Measurements from ENCODE around the gene GPR78.

Gene GPR78

DNA sequence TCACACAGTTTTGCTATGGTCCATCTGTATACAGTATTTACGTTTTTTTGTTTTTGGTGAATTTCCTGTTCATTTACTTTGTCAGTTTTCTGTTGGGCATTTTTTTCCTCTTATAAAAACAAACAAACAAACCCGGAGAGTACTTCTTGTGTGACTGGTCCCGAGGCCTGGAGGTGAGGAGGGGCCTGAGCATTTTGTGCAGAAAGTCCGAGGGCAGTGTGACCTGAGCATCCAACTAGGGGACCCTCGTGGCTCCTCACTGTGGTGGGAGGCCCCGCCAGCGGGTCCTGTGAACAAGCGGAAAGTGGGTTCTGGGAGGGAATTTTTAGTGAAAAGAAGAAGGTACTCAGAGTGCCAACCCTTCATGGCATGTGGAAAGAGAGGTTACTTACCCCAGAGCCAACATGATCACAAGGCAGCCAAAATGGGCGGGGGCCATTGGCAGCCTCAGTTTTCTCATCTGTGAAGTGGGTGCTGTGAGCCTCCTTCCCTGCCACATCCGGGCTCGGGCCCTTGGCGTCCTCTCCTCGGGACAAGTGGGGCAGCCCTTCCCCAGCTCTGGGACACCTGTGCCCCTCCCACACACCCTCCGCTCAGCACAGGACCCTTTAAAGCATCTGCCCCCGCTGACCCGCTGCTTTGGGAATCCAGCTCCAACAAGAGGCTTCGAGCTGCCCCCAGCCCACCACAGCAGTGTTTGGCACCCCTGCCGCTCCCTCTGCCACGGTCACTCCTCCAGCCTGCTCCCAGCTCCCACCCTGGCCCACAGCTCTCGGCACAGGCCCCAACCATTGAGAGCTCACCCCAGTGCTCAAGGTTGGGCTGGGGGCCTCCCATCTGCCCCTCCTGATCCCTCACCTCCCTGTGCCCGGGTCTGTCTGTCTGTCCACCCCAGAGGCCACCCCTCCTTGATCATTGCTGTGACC is 22.8 kb upstream of the GPR78 start:
- Histone ChIP-seq H3K27me3 (ENCODE audit: insufficient read depth, low read depth) (no peaks in the 10 kb centered on the region), H3K4me3 (IDR thresholded peaks at IDR 0.05; ENCODE audit: insufficient read depth, low read depth, low read length) (no peak overlapping the region), H3K27ac (no peak overlapping the region), H3K36me3 (ENCODE audit: insufficient read depth) (no peaks in the 10 kb centered on the region), H3K9ac (no peak overlapping the region), H3K4me1 (ENCODE audit: low read depth, poor library complexity, severe bottlenecking) (no peaks in the 10 kb centered on the region), H3K79me2 (ENCODE audit: insufficient read depth, low read depth) (no peaks in the 10 kb centered on the region), H4K20me1 (ENCODE audit: insufficient read depth) (no peaks in the 10 kb centered on the region), H2AFZ (ENCODE audit: low read depth) (no peak overlapping the region), H3K4me2 (no peak overlapping the region)
- TF ChIP-seq, protein P1, sequence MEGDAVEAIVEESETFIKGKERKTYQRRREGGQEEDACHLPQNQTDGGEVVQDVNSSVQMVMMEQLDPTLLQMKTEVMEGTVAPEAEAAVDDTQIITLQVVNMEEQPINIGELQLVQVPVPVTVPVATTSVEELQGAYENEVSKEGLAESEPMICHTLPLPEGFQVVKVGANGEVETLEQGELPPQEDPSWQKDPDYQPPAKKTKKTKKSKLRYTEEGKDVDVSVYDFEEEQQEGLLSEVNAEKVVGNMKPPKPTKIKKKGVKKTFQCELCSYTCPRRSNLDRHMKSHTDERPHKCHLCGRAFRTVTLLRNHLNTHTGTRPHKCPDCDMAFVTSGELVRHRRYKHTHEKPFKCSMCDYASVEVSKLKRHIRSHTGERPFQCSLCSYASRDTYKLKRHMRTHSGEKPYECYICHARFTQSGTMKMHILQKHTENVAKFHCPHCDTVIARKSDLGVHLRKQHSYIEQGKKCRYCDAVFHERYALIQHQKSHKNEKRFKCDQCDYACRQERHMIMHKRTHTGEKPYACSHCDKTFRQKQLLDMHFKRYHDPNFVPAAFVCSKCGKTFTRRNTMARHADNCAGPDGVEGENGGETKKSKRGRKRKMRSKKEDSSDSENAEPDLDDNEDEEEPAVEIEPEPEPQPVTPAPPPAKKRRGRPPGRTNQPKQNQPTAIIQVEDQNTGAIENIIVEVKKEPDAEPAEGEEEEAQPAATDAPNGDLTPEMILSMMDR (conservative IDR thresholded peaks at IDR 0.05; ENCODE audit: low read depth, low read length): no peak

DNA sequence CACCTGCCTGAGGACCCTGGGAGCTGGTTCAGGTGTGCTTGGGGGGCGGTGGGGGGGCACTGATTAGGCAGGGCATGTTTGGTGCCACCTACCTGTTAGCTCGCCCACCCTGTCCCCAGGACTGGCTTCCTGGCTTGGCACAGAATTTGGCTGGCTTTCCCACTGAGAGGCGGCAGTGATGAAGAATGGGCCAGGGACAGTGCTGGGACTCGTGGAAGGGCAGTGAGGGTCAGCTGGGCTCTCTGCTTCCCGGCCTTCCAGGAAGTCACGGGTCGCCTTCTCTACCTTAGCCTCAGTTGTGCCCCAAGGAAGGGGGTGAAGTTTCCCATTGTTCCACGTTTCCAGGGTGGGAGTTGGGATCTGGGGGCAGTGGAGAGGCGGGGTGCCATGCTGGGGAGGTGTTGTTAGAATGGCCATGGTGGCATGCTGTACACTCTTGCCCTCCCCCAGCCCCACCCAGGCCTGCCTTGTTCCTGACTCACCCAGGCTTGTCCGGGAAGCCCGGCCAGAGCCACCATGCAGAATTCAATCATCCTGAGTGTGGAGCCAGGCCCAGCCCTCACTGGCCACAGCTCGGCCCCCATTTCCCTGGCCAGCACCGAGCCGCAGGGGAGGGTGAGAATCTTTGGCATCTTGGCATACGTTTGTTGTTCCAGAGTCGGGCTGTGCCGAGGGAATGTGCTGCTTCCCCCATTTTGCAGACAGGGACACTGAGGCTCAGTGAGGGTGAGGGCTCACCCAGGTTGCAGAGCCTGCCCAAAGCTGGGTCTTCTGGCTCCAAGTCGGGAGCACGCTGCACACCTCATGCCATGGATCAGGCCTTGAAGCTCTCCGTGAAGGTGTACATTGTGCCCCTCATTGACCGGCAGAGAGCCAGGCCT is 21.9 kb upstream of the GPR78 start:
- H3K4me2 ChIP-seq: no peak overlapping the region
- no peaks in the 10 kb centered on the region for H3K36me3 ChIP-seq (ENCODE audit: insufficient read depth)
- no peak overlapping the region for H3K4me3 ChIP-seq (IDR thresholded peaks at IDR 0.05; ENCODE audit: insufficient read depth, low read depth, low read length)
- no peaks in the 10 kb centered on the region for H3K27me3 ChIP-seq (ENCODE audit: insufficient read depth, low read depth)
- H3K4me1 ChIP-seq (ENCODE audit: low read depth, poor library complexity, severe bottlenecking): no peaks in the 10 kb centered on the region
- no peaks in the 10 kb centered on the region for H3K79me2 ChIP-seq (ENCODE audit: insufficient read depth, low read depth)
- no peak overlapping the region for H2AFZ ChIP-seq (ENCODE audit: low read depth)
- H3K9ac ChIP-seq: no peak overlapping the region
- H3K27ac ChIP-seq: no peak overlapping the region
- TF ChIP-seq, protein P1 (conservative IDR thresholded peaks at IDR 0.05; ENCODE audit: low read depth, low read length): no peak
- H4K20me1 ChIP-seq (ENCODE audit: insufficient read depth): no peaks in the 10 kb centered on the region

DNA sequence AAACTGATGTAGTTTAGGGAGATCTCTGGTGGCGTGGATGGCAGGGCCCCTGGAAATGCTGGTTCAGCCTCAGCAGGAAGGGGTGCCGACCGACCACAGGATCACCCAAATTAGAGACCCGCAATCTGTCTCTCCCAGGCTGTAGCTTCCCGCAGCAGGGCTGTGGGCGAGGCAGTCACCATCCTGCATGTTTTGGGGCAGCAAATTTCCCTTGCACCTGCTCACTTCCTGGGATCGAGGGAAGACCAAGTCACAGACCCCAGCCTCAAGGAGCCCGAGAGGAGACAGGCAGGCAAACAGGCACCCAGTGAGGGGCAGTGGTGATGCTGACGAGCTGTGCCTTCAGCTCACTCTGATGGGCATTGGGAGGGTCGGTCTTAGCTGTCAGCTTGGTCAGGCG is 21.2 kb upstream of the GPR78 start:
- H3K27me3 ChIP-seq (ENCODE audit: insufficient read depth, low read depth): no peaks in the 10 kb centered on the region
- TF ChIP-seq, protein P1 (conservative IDR thresholded peaks at IDR 0.05; ENCODE audit: low read depth, low read length): no peak
- no peaks in the 10 kb centered on the region for H3K36me3 ChIP-seq (ENCODE audit: insufficient read depth)
- no peaks in the 10 kb centered on the region for H4K20me1 ChIP-seq (ENCODE audit: insufficient read depth)
- no peaks in the 10 kb centered on the region for H3K79me2 ChIP-seq (ENCODE audit: insufficient read depth, low read depth)
- no peak overlapping the region for H2AFZ ChIP-seq (ENCODE audit: low read depth)
- no peak overlapping the region for H3K27ac ChIP-seq
- no peak overlapping the region for H3K4me2 ChIP-seq
- no peak overlapping the region for H3K9ac ChIP-seq
- H3K4me1 ChIP-seq (ENCODE audit: low read depth, poor library complexity, severe bottlenecking): no peaks in the 10 kb centered on the region
- H3K4me3 ChIP-seq (IDR thresholded peaks at IDR 0.05; ENCODE audit: insufficient read depth, low read depth, low read length): no peak overlapping the region

DNA sequence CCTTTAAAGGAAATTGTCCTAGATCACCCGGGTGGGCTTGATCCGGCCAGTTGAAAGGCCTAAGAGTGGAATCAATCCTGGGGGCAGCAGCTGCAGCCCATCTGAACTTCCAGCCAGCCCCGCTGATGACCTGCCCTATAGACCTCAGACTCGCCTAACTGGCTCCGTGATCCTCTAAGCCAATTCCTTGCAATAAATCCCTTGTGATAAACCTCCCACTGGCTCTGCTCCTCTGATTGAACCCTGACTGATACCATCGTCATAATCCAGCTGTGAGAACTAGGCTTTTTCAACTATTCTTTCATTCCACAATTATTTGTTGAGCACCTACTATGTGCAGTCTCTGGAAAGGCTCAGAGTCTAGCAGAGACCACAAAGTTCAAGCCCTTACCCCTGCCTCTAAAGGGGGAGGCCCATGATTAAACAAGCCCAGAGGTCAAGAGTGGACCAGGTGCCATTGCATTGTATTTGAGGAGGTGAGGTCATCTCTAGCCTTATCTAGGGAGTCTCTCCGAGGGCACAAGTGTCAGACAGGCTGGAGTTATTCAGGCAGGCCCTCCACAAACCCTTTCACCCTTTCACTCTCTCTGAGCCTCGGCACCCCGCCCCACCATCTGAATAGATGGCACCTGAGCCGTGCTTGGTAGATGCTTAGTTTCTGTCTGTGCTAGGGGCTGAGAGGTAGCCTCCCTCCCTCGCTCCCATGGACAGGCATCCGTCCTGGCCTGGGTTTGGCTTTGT is 20.5 kb upstream of the GPR78 start:
- H2AFZ ChIP-seq (ENCODE audit: low read depth): no peak overlapping the region
- H3K36me3 ChIP-seq (ENCODE audit: insufficient read depth): no peaks in the 10 kb centered on the region
- no peak overlapping the region for H3K27ac ChIP-seq
- H3K4me3 ChIP-seq (IDR thresholded peaks at IDR 0.05; ENCODE audit: insufficient read depth, low read depth, low read length): no peak overlapping the region
- no peak overlapping the region for H3K9ac ChIP-seq
- H4K20me1 ChIP-seq (ENCODE audit: insufficient read depth): no peaks in the 10 kb centered on the region
- TF ChIP-seq, protein P1 (conservative IDR thresholded peaks at IDR 0.05; ENCODE audit: low read depth, low read length): no peak
- no peak overlapping the region for H3K4me2 ChIP-seq
- no peaks in the 10 kb centered on the region for H3K4me1 ChIP-seq (ENCODE audit: low read depth, poor library complexity, severe bottlenecking)
- no peaks in the 10 kb centered on the region for H3K79me2 ChIP-seq (ENCODE audit: insufficient read depth, low read depth)
- H3K27me3 ChIP-seq (ENCODE audit: insufficient read depth, low read depth): no peaks in the 10 kb centered on the region
